GM20431 (cell line): Measurements from ENCODE around the gene TRAK1.

Experiments used
- in situ Hi-C: fragments of 300-500 bp; cut with MseI, MboI; formaldehyde crosslinking; loops from one replicate; pipeline ENCODE4 v1.15.0; 2020; ENCODE audit warnings: low sequenced_read_pairs; ENCODE audit not compliant: unreplicated experiment

Gene TRAK1

DNA sequence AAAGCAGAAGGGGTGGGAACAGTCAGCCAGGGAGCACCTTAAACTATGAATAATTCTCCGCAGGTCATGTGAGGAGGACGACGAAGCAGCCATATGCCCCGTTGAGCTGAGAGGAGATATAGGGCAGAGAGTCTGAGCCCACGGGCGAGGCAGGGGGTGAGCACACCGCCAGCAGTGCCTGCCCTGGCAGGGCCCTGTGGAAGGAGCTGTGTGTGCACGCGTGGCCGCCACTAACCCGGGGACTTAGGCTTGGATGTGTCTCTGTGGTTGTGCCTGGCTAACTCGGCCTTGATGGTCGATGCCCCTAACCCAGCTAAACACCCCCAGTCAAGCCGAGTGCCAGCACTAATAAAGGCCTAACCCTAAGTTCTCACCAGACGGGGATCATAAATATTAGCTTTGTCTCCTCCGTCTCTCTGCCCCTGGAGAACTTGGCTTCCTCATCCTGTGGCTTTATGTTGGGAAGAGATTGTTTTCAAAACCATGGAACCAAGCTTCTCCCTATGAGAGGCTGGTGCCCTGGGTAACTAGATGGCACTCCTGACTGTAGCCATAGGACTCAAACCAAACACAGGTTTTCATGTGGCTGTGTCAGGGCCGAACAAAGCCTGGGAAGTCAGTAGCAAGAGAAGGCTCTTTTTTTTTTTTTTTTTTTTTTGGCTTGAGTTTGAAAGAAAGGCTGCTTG is 129.4 kb downstream of the TRAK1 start:
- in situ Hi-C loops: loop anchor here (10.0 kb wide), 1 partner anchor 106 kb away; no protein-coding TSS in a partner anchor

DNA sequence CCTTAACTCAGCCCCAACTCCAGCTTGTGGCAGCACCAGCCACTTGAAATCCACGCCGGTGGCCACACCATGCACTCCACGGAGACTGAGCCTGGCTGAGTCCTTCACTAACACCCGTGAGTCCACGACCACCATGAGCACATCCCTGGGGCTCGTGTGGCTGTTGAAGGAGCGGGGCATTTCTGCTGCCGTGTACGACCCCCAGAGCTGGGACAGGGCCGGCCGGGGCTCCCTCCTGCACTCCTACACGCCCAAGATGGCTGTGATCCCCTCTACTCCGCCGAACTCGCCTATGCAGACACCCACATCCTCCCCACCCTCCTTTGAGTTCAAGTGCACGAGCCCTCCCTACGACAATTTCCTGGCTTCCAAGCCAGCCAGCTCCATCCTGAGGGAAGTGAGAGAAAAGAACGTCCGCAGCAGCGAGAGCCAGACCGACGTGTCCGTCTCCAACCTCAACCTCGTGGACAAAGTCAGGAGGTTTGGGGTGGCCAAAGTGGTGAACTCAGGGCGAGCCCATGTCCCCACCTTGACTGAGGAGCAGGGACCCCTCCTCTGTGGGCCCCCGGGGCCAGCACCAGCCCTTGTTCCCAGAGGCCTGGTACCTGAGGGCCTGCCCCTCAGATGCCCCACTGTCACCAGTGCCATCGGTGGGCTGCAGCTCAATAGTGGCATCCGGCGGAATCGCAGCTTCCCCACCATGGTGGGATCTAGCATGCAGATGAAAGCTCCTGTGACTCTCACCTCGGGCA is 132.0 kb downstream of the TRAK1 start:
- in situ Hi-C loops: loop anchor here (10.0 kb wide), 1 partner anchor 108 kb away; no protein-coding TSS in a partner anchor

GRCh38 chr3:42224178-42224577 is 133.0 kb downstream of the TRAK1 start:
- in situ Hi-C loops: loop anchor here (10.0 kb wide), 1 partner anchor 109 kb away; no protein-coding TSS in a partner anchor

- in situ Hi-C loops: loop anchor here (10.0 to 25.0 kb wide), 2 partner anchors 110 to 338 kb away; no protein-coding TSS in a partner anchor
Observed at GRCh38 chr3:42224658-42225421, 133.7 kb downstream of the TRAK1 start.

DNA sequence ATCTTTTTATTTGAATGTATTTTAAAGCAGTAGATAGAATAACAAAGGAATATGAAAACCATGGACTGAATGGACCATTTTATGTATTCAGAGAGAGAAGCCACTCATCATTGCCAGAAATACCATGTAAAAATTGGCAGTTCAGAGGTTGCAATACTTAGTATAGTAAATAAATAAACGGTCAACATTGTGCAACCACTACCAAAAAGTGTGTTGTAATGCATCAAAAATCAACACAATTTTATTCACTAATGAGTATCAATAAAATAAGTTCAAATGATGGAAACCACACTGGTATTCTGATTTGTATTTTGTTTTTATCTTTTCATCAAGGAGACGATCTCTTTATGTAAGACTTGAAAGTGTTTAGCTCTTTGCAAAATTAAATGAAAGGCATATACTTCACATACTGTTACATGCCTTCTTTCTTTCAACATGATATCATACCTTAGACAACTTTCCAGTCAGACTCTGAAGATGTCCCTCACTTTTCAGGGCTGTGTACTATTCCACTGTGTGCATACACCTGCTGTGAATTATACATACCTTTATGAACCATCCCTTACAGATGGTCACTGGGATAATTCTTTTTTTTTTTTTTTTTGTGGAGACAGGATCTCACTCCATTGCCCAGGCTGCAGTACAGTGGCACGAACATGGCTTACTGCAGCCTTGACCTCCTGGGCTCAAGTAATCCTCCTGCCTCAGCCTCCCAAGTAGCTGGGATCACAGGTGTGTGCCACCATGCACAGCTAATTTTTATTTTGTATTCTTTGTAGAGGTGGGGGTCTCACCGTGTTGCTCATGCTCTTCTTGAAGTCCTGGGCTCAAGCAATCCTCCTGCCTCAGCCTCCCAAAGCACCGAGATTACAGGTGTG is 134.6 kb downstream of the TRAK1 start:
- in situ Hi-C loops: loop anchor here (10.0 to 25.0 kb wide), 2 partner anchors 111 to 338 kb away; no protein-coding TSS in a partner anchor

- in situ Hi-C loops: loop anchor here (10.0 to 25.0 kb wide), 2 partner anchors 112 to 339 kb away; no protein-coding TSS in a partner anchor
Observed at GRCh38 chr3:42226470-42227425, 135.6 kb downstream of the TRAK1 start.

DNA sequence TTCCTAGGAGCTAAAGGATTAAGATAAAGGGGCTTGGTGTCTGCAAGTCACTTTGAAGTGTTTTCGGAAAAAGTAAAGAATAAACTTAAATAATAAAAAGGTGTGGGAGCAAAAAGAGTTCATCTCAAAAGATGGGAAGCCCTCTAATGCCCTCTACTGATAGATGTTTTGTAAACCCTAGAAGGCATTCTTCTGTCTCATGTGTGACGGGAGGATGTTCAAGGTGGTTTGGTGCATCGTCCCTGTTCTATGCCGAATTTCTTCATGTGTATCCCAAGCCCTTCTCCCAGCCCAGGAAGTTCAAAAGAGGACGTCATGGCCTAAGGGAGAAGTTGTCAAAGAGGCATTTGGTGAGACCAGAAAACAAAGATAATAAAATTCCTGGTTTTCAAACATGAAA is 137.6 kb downstream of the TRAK1 start:
- in situ Hi-C loops: loop anchor here (10.0 to 25.0 kb wide), 2 partner anchors 114 to 341 kb away; no protein-coding TSS in a partner anchor

DNA sequence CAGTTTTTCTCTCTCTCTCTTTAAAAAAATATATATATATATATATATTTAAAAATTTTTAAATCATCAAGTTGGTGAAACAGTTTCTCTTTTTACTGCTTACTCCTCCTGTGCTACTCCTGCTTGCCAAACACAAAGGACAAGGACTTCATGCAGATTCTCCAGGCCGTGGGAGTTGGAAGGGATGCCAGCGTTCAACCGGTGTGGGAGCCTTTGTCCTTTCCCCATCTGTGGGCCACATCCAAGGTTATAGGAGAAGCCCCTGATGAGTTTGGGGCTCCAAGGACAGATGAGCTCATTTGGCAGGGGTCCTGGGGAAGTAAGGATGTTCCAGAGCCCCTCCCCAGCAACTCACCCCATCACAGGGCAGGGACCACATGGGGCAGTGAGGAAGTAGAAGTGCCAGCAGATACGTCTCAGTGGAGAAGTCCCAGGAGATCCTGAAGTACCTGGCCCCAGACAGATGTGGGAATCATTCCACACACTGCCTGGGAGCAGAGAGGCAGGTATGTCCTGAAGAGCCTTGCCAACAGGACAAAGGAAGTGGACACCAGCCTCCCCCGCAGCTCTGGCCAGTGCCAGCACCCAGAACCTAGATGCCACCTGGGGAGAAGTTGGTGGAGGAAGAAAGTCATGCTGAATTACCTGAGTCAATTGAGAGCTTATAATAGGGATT is 138.2 kb downstream of the TRAK1 start:
- in situ Hi-C loops: loop anchor here (10.0 to 25.0 kb wide), 2 partner anchors 115 to 342 kb away; no protein-coding TSS in a partner anchor

DNA sequence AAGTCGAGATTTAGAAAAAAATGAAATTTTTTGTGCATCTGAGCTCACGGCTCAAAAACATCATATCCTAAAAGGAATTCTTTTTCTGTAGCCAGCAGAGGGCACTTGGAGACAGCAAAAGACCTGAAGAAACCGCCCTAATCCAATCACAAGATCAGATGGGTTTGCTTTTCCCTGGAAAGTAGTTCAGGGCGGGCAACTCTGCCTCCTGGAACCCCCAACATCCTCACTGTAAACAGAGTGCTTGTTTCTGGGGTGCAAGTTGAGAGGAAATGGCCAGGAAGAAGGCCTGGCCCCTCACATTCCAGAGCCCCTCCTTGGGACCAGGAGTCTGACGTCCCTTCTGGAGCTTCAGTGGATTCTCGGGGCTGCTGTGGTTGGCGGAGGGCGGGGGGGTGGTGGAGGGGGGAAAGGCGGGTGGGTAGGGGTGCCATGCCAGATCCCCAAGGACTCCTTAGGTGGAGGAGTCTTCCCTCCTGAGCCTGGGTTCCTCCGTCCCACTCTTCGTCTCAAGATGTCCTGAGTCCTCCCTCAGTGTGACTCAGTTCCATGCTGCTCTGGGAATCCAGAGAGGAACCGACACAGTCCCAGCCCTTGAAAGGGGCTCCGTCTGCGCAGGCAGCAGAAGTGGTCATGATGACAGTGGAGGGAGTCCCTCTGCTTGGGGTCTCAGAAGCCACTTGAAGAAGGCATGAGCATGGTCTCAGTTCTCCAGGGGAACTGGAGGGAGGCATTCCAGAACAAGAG is 139.0 kb downstream of the TRAK1 start:
- in situ Hi-C loops: loop anchor here (10.0 to 25.0 kb wide), 2 partner anchors 115 to 343 kb away; no protein-coding TSS in a partner anchor

- in situ Hi-C loops: loop anchor here (25.0 kb wide), 1 partner anchor 344 kb away; no protein-coding TSS in a partner anchor
Observed at GRCh38 chr3:42230860-42231259, 139.7 kb downstream of the TRAK1 start.

GRCh38 chr3:42235532-42235931 is 144.4 kb downstream of the TRAK1 start:
- in situ Hi-C loops: loop anchor here (25.0 kb wide), 1 partner anchor 348 kb away; no protein-coding TSS in a partner anchor

- in situ Hi-C loops: loop anchor here (25.0 kb wide), 1 partner anchor 349 kb away; no protein-coding TSS in a partner anchor
Observed at GRCh38 chr3:42236611-42237010, 145.5 kb downstream of the TRAK1 start.

- in situ Hi-C loops: loop anchor here (10.0 to 25.0 kb wide), 2 partner anchors 189 to 359 kb away; no protein-coding TSS in a partner anchor
Observed at GRCh38 chr3:42246091-42246490, 154.9 kb downstream of the TRAK1 start.

DNA sequence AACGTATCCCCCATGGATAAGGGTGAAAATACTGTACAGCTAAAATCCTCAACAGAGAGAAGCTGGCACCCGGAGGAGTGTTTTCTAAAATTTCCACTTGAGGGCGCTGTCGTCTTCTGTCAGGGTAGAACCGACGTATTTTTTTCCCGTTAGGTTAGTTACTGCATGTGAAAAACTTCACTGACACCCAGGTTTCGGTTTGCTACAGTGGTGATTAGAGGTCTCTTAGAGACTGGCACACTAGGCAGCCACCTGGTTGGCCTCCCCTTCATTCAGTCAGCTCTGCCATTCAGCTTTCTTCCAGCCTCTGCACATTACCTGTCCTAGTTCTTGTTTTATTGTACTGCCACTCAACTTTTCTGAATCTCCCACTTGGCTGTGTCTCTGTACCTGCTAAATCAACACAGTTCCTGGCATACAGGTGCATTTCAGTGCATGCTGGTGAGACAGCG is 156.4 kb downstream of the TRAK1 start:
- in situ Hi-C loops: loop anchor here (10.0 to 25.0 kb wide), 2 partner anchors 187 to 360 kb away; no protein-coding TSS in a partner anchor

DNA sequence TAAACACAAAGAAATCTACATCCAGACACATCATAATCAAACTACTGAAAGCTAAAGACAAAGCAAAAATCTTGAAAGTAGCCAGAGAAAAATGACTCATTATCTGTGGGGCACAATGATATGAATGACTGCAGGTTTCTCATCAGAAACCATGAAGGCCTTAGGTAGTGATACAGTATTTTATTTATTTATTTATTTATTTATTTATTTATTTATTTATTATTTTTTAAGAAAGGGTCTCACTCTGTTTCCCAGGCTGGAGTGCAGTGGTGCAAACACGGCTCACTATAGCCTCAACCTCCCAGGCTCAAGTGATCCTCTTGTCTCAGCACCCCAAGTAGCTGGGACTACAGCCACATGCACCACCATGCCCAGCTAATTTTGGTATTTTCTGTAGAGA is 159.6 kb downstream of the TRAK1 start:
- in situ Hi-C loops: loop anchor here (10.0 kb wide), 1 partner anchor 284 kb away; no protein-coding TSS in a partner anchor

GRCh38 chr3:42254566-42254965 is 163.4 kb downstream of the TRAK1 start:
- in situ Hi-C loops: loop anchor here (10.0 kb wide), 1 partner anchor 280 kb away; no protein-coding TSS in a partner anchor
